GM12874 (cell line): ENCODE measurements around the gene FGGY.

Experiments
- TF ChIP-seq, protein P1 (sequence below): IDR thresholded peaks from 2 replicates; pipeline ENCODE4 v1.5.1; 2011; ENCODE audit warnings: low read depth, mild to moderate bottlenecking, control low read depth, low read length, moderate library complexity; ENCODE audit not compliant: insufficient read depth

FGGY gene

DNA sequence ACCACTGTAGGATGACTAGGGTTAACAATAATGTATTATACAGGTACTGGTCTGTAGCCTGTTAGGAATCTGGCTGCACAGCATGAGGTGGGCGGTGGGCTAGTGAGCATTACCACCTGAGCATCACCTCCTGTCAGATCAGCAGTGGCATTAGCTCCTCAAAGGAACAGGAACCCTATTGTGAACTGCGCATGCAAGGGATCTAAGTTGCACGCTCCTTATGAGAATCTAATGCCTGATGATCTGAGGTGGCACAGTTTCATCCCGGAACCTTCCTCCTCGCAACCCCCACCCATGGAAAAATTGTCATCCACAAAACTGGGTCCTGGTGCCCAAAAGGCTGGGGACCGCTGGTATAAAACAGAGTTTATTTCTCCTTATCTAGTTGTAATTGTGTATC is 147.6 kb downstream of the FGGY start:
- TF ChIP-seq, protein P1, sequence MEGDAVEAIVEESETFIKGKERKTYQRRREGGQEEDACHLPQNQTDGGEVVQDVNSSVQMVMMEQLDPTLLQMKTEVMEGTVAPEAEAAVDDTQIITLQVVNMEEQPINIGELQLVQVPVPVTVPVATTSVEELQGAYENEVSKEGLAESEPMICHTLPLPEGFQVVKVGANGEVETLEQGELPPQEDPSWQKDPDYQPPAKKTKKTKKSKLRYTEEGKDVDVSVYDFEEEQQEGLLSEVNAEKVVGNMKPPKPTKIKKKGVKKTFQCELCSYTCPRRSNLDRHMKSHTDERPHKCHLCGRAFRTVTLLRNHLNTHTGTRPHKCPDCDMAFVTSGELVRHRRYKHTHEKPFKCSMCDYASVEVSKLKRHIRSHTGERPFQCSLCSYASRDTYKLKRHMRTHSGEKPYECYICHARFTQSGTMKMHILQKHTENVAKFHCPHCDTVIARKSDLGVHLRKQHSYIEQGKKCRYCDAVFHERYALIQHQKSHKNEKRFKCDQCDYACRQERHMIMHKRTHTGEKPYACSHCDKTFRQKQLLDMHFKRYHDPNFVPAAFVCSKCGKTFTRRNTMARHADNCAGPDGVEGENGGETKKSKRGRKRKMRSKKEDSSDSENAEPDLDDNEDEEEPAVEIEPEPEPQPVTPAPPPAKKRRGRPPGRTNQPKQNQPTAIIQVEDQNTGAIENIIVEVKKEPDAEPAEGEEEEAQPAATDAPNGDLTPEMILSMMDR: no peak

DNA sequence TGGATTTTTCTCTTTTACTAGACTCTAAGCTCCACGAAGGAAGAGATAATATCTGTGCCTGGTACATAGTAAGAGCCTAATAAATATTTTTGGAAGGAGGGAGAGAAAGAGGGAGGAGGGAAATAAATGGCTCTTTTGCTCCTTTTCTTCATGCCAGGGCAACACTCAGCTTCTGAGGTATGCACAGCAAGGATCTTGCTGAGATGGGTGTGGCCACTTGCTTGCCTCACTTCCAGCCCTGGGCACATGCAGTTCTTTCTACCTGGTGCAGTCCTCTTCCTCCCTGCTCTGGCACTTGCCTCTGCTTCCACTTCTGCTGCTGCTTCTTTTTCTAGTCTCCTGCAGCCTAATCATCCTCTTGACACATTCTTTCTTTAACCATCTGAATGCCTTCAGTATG is 148.1 kb downstream of the FGGY start:
- TF ChIP-seq, protein P1: no peak

DNA sequence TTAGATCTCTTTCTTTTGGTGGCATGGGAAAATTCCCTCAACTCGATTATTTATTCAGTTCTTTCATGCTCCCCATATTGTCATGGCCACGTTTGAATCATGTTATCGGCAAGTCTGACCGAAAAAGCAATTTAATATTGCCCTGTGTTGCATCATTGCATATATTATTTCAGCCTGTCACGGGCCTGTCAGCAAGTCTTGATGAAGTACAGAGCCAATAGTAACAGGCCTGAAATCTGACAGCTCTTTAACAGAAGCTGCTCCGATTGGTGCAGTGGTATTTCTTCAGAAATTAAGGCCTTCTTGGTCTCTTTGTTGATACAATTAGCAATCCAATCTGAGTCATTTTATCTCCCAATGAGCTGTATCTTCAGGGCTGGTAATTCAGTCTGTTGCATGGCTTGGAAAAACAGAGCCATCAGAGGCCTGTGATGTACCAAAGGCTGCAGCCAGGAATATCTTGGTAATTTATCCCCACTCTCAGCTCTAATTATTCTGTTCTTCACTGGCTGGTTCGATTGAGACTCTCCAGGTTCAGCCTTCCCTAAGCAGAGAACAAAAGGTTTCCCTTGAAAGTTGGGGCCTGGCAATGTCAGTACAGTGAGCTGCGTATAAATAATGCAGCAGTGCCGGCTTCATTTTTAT is 149.5 kb downstream of the FGGY start:
- TF ChIP-seq, protein P1: no peak

DNA sequence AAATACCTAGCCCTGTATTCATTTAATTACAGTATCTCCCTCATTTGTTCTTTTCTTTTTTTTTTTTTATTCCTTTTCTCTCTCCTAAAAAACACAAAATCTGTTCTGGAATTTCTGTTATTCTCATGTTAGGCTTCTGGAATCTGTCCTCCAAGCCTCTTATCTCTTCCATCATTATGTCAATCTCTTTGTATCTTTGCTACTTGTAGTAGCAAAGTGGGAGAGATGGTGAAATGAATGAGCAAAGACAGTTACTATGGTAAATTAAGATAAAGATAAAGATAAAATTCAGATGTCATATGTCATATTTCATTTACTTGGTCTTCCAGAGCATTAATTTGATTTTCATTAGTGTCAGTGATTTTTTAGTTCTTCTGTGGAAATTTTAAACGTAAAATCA is 155.1 kb downstream of the FGGY start:
- TF ChIP-seq, protein P1: no peak

DNA sequence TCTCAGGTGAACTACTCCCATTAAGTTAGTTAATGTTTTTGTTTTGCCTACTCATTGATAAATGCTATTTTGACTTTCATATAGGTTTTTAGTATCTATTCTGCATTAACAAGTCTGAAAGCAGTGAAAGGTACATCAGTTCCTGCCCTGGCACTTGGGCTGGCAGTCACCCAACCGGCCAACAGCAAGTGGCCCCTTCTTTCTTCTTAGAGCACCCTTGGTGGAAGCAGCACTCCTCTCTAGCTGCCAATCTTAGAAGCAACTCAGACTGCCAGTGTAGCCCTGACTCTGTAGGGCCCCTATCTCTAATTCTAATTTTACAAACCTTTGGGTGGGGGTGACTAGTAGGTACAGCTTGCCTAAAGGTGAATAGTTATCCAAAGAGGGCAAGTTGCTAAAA is 155.7 kb downstream of the FGGY start:
- TF ChIP-seq, protein P1: no peak

DNA sequence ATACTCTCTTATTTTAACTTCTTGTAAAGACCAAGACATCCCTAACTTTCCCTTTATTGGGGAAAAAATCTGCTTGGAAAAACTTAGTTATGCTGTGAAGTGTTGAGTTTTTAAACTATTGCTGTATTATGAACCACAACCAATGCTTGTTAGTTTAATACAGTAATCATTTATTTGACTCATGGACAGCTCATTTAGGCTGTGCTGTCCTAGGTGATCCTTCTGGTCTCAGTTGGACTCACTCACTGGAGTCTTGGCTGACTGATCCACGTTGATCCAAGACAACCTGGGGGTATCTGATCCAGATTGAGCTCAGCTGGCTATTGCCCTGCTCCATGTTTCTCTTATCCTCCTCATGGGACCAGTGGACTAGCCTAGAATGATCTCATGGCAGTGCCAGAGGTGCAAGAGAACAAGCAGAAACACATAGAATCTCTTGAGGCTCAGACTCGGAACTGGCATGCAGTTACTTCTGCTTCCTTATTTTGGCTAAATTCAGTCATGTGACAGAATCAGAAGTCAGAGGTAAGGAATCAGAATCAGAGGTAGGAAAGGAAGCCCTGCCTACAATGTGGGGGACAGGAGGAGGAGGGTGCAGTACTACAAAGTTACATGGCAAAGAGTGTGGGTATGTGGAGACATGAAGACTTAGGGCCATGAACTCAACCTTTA is 156.5 kb downstream of the FGGY start:
- TF ChIP-seq, protein P1: no peak

DNA sequence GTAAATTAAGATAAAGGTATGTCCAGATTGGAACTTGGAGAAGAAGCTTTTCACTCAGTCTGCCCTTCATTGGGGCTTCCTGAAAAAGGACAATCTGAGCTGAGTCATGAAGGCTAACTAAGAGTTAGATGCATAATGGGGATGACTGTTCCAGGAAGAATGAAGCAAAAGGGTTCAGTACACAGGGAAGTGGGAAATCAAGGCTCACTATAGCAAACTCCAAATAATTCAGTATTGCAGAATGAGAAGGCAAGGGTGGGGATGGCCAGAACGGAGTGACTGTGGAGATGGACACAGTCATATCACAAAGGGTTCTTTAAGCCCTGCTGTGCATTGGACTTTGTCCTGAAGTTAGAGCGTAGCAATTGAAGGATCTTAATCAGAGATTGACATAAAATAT is 158.3 kb downstream of the FGGY start:
- TF ChIP-seq, protein P1: no peak
